Right atrium auricular region (tissue), 2 donors: ENCODE data around the gene FHIT. TPM values are rescaled to one million over a fixed set of nuclear protein-coding genes. Genes with fewer than 3 reads are reported as not detected.

Experiments used
- DNase-seq: peaks from one replicate; pipeline ENCODE4 v3.0.0-alpha.2; 2019; ENCODE audit warnings: low spot score
- H3K27ac ChIP-seq, 2 donors: fragments of 200-600 bp; sonication (generic); 1 replicate in 1 of 2; 2 replicates in 1 of 2; pipeline ENCODE4 v1.5.1; 2016 to 2019
- H3K27me3 ChIP-seq, 2 donors: fragments of 200-600 bp; sonication (generic); one replicate each; pipeline versions ENCODE4 v1.5.1 to v1.6.0; 2017 to 2019
- H3K36me3 ChIP-seq: fragments of 200-600 bp; sonication (generic); one replicate; pipeline ENCODE4 v1.5.1; 2016
- H3K4me1 ChIP-seq, 2 donors: fragments of 200-600 bp; sonication (generic); one replicate each; pipeline versions ENCODE4 v1.5.1 to v1.6.0; 2017 to 2019
- H3K4me3 ChIP-seq, 2 donors: fragments of 200-600 bp; sonication (generic); 1 replicate in 1 of 2; 2 replicates in 1 of 2; pipeline ENCODE4 v1.5.1; 2017 to 2019; ENCODE audit warnings: mild to moderate bottlenecking in 1 of 2, moderate library complexity in 1 of 2
- H3K9me3 ChIP-seq, 2 donors: fragments of 200-600 bp; sonication (generic); one replicate each; pipeline ENCODE4 v1.5.1; 2019
- CTCF ChIP-seq, 2 donors: fragments of 200-600 bp; sonication (generic); IDR thresholded peaks; one replicate each; pipeline ENCODE4 v1.5.1; 2019; ENCODE audit warnings: antibody characterized with exemption in 2 of 2
- total RNA-seq, 2 donors: library from RNA; depleted of rRNA; stranded (reverse); fragments of >200 nt; gene quantifications; one replicate each; pipeline ENCODE4 v1.1.0, GENCODE V29; 2016

Gene FHIT
- total RNA-seq, 2 donors from 2014 or later, result 10.4 to 11.0 TPM

- H3K4me1 ChIP-seq, result no peaks in the 10 kb centered on the region
- no peak overlapping the region for H3K4me3 ChIP-seq
- no peak for TF ChIP-seq CTCF (IDR thresholded peaks at IDR 0.05)
- DNase-seq, result no peak
- H3K27ac ChIP-seq, result no peak overlapping the region
- H3K36me3 ChIP-seq, result no peaks in the 10 kb centered on the region
- H3K9me3 ChIP-seq, result no peaks in the 10 kb centered on the region
- no peaks in the 10 kb centered on the region for H3K27me3 ChIP-seq
Observed at GRCh38 chr3:60765776-60766175, 485.5 kb downstream of the FHIT start.

- Histone ChIP-seq H3K36me3 (no peaks in the 10 kb centered on the region), H3K27me3 (no peaks in the 10 kb centered on the region), H3K27ac (no peak overlapping the region), H3K4me1 (no peaks in the 10 kb centered on the region), H3K9me3 (no peaks in the 10 kb centered on the region), H3K4me3 (no peak overlapping the region)
- no peak for TF ChIP-seq CTCF (IDR thresholded peaks at IDR 0.05)
- DNase-seq, result no peak
Observed at GRCh38 chr3:60764870-60765269, 486.4 kb downstream of the FHIT start.

- Histone ChIP-seq H3K4me3 (no peak overlapping the region), H3K27me3 (no peaks in the 10 kb centered on the region), H3K36me3 (no peaks in the 10 kb centered on the region), H3K27ac (no peak overlapping the region), H3K9me3 (no peaks in the 10 kb centered on the region), H3K4me1 (peaks cover 0 to 5% of the 10 kb centered on the region in 2 donors)
- DNase-seq, result no peak
- TF ChIP-seq CTCF (IDR thresholded peaks at IDR 0.05), result no peak
Observed at GRCh38 chr3:60760145-60760544, 491.1 kb downstream of the FHIT start.

DNA sequence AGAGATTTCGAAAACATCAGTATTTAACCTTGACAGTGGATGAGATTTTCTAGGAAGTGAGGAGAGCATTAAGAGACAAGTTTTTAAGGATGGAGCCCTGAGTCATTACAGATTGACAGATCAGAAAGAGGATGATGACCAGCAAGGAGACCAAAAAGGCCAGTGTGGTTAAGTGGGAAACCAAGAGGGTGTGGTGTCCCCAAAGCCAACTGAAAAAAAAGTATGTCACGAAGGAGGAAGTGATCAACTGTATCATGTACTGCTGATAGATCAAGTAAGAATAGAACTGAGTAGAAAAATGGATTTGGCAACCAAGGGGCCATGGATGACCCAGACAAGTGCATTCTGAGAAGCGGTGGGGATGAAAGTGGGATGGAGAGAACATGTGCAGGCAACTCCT is 491.8 kb downstream of the FHIT start:
- H3K4me3 ChIP-seq, result no peak overlapping the region

DNA sequence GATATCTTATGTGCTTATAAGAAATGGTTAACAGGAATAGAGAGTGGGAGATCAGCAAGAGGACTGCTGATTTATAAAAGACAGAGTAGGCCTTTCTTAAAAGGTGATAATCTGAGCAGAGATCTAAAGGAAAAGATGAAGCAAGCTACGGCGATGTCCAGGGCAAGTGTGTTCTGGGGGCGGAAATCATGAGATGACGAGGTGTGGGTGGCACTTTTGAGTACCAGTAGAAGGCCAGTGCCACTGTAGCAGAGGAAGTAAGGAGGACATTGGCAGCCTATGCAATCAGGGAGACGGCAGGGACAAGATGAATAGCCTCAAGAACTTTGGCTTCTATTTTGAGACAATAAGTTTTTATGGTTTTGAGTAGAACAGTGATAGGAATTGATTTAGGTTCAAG is 492.4 kb downstream of the FHIT start:
- H3K9me3 ChIP-seq, result no peaks in the 10 kb centered on the region
- H3K36me3 ChIP-seq, result no peaks in the 10 kb centered on the region
- no peak for DNase-seq
- H3K27me3 ChIP-seq, result no peaks in the 10 kb centered on the region
- H3K4me1 ChIP-seq, result peaks cover 0 to 5% of the 10 kb centered on the region in 2 donors
- H3K4me3 ChIP-seq, result no peak overlapping the region
- no peak overlapping the region for H3K27ac ChIP-seq
- TF ChIP-seq CTCF (IDR thresholded peaks at IDR 0.05), result no peak

More for the DNA sequence above, 491.8 kb downstream of the FHIT start:
- Histone ChIP-seq H3K27ac (no peak overlapping the region), H3K27me3 (no peaks in the 10 kb centered on the region), H3K9me3 (no peaks in the 10 kb centered on the region), H3K4me1 (peaks cover 0 to 5% of the 10 kb centered on the region in 2 donors), H3K36me3 (no peaks in the 10 kb centered on the region)
- DNase-seq, result no peak
- no peak for TF ChIP-seq CTCF (IDR thresholded peaks at IDR 0.05)

DNA sequence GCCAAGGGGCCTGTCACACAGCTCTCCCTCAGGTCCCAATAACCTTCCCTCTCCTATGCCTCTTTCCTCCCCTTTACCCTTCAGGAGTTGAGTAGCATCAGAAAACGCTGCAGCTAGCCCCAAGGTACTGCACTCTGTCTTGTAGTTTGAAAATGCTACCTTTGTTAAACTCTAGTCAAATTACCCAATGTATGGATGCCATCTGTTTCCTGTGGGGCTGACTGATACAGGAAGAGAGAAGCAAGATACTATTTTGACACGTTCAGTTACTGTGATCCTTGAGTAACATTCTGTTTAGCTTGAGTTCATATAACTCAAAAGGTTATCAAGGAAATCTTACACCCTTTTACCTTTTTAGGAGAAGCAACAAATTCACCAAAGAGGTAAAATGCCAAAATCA is 493.1 kb downstream of the FHIT start:
- TF ChIP-seq CTCF (IDR thresholded peaks at IDR 0.05), result no peak
- no peak overlapping the region for H3K27ac ChIP-seq
- H3K4me3 ChIP-seq, result no peak overlapping the region
- no peaks in the 10 kb centered on the region for H3K9me3 ChIP-seq
- no peaks in the 10 kb centered on the region for H3K27me3 ChIP-seq
- H3K36me3 ChIP-seq, result no peaks in the 10 kb centered on the region
- H3K4me1 ChIP-seq, result peaks cover 0 to 5% of the 10 kb centered on the region in 2 donors
- no peak for DNase-seq
